ENCODE results near the gene SLC25A25. TPM values are rescaled to one million over a fixed set of nuclear protein-coding genes. Genes with fewer than 3 reads are reported as not detected.
A peak's percentile ranks its signal among the peaks of the same experiment; 100 is the strongest.

Gene SLC25A25
- total RNA-seq, 1 donor from 2014 or later: 33.0 TPM

DNA sequence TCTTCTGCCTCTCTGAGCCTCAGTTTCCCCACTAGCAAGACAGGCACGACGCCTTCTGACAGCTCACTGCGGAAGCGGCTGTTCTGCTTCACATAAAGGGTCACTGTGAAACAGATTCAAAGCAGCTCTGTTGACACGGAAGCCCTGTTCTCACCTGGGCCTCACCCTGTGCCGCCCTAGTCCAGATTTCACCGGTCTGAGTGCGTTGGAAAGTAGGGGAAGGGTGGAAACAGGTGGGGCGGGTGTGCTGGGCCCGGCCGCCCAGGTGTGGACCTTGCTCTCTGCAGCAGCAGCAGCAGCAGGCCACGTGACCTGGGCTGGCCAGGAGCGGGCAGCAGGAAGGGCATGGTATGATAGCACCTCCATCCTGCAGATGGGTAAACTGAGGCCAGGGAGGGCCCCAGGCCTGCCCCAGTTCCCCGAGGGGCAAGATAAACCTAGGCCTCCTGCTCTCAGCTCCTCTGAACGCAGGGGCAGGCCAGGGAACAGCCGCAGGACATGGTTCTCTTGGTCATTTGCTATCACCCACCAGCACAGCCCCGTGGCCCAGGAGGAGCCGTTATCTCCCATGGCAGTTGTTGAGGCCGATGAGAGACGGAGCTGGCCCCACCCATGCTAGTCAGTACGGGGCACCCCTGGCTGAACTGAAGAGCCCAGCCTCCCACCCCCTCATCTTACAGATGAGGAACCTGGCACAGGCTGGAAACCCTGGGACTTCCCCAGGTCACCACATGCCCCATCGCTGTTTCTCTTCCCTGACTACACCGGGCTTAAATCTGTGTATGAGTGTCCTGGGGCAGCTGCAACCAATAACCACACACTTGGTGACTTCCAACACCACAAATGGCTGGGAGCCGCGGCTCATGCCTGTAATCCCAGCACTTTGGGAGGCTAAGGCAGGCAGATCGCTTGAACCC lies 47.4 kb downstream of the SLC25A25 start:
- Mint-ChIP-seq H3K9me3 (ENCODE audit: unreplicated experiment) (peaks cover 3% of the 10 kb centered on the region), H3K27me3 (ENCODE audit: unreplicated experiment) (peaks cover 3% of the 10 kb centered on the region), H3K36me3 (ENCODE audit: unreplicated experiment) (no peaks in the 10 kb centered on the region), H3K4me3 (ENCODE audit: unreplicated experiment) (no peak overlapping the region), H3K4me1 (ENCODE audit: low read depth, unreplicated experiment) (peaks cover 7% of the 10 kb centered on the region), H3K27ac (ENCODE audit: unreplicated experiment) (no peak overlapping the region)
- TF ChIP-seq, protein P1, sequence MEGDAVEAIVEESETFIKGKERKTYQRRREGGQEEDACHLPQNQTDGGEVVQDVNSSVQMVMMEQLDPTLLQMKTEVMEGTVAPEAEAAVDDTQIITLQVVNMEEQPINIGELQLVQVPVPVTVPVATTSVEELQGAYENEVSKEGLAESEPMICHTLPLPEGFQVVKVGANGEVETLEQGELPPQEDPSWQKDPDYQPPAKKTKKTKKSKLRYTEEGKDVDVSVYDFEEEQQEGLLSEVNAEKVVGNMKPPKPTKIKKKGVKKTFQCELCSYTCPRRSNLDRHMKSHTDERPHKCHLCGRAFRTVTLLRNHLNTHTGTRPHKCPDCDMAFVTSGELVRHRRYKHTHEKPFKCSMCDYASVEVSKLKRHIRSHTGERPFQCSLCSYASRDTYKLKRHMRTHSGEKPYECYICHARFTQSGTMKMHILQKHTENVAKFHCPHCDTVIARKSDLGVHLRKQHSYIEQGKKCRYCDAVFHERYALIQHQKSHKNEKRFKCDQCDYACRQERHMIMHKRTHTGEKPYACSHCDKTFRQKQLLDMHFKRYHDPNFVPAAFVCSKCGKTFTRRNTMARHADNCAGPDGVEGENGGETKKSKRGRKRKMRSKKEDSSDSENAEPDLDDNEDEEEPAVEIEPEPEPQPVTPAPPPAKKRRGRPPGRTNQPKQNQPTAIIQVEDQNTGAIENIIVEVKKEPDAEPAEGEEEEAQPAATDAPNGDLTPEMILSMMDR (IDR thresholded peaks at IDR 0.05; ENCODE audit: partially characterized antibody, unreplicated experiment): no peak
- DNase-seq: peak; percentile 9

DNA sequence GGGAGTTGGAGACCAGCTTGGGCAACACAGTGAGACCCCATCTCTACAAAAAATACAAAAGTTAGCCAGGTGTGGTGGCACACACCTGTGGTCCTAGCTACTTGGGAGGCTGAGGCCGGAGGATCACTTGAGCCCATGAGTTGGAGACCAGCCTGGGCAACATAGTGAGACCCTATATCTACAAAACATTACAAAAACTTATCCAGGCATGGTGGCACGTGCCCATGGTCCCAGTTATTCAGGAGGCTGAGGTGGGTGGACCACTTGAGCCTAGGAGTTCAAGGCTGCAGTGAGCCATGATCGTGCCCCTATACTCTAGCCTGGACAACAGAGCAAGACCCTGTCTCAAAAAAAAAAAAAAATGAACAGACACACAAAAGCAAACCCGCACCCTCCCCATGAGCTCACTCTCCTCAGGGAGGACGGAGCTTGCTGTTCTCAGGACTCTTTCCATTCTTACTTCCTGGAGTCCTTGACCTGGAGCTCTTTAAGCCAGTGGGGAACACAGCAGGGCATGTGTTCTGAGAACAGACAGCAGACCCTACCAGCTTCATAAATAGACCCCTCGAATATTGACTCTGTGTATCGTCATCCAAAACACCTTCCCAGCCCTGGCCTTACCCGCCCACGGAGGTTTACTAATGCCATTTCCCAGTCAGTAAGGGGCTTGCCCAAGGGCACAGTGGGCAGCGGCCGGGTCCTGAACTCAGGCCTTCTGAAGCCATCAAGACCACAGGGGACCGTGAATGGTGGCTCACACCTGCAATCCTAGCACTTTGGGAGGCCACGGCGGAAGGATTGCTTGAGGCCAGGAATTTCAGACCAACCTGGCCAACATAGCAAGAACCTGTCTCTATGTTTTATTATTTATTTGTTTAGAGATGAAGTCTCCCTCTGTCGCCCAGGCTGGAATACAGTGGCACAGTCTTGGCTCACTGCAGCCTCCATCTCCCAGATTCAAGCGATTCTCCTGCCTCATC lies 48.4 kb downstream of the SLC25A25 start:
- peaks cover 3% of the 10 kb centered on the region for H3K9me3 Mint-ChIP-seq (ENCODE audit: unreplicated experiment)

DNA sequence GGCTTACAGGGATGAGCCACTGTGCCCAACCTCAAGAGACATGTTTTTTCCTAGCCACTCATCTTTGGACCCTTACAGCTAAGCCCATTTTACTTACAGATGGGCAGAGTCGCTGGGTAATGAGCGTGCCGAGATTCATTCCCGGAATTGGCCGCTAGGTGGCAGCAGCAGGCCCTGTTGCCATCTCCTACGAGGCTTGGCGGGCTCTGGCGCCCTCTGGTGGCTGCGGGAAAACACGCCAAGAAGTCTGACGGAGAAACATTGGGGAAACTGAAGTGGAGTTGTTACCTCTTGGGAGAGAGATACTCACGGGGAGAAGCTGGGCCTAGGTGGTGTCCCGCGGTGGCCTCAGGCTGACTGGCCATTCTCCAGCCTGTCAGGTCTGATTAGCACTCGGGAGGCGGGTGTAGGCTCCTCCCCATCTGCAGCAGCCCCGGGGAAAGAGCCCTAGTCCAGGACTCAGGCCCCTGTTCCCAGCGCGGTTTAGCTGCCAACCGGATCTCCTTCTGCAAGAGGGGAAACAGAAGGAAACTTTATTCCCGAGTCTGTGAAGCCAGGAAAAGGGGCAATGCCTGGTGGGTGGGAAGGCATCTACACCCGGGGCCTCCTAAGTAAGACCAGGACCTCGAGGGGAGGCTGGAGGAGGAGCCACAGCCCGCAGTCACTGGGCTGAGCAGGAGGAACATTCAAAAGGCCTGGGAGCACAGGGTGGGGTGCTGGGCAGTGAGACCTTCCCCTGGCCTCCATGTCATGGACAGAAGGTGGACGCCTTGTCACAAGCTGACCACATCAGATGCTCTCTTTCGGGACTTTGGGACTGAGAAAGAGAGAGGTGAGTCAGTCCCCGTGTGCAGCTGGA lies 49.8 kb downstream of the SLC25A25 start:
- peak; percentile 98 for DNase-seq
- Mint-ChIP-seq H3K36me3 (ENCODE audit: unreplicated experiment) (no peaks in the 10 kb centered on the region), H3K9me3 (ENCODE audit: unreplicated experiment) (peaks cover 5% of the 10 kb centered on the region), H3K4me1 (ENCODE audit: low read depth, unreplicated experiment) (peaks cover 7% of the 10 kb centered on the region), H3K27me3 (ENCODE audit: unreplicated experiment) (peaks cover 3% of the 10 kb centered on the region), H3K27ac (ENCODE audit: unreplicated experiment) (peak overlapping the region; percentile 64), H3K4me3 (ENCODE audit: unreplicated experiment) (no peak overlapping the region)
- TF ChIP-seq, protein P1 (IDR thresholded peaks at IDR 0.05; ENCODE audit: partially characterized antibody, unreplicated experiment): peak; percentile 100

More for the DNA sequence above, 48.4 kb downstream of the SLC25A25 start:
- H3K27ac Mint-ChIP-seq (ENCODE audit: unreplicated experiment): no peak overlapping the region
- H3K36me3 Mint-ChIP-seq (ENCODE audit: unreplicated experiment): no peaks in the 10 kb centered on the region
- no peak for DNase-seq
- peaks cover 3% of the 10 kb centered on the region for H3K27me3 Mint-ChIP-seq (ENCODE audit: unreplicated experiment)
- TF ChIP-seq, protein P1 (IDR thresholded peaks at IDR 0.05; ENCODE audit: partially characterized antibody, unreplicated experiment): no peak
- H3K4me1 Mint-ChIP-seq (ENCODE audit: low read depth, unreplicated experiment): peaks cover 7% of the 10 kb centered on the region
- H3K4me3 Mint-ChIP-seq (ENCODE audit: unreplicated experiment): no peak overlapping the region

DNA sequence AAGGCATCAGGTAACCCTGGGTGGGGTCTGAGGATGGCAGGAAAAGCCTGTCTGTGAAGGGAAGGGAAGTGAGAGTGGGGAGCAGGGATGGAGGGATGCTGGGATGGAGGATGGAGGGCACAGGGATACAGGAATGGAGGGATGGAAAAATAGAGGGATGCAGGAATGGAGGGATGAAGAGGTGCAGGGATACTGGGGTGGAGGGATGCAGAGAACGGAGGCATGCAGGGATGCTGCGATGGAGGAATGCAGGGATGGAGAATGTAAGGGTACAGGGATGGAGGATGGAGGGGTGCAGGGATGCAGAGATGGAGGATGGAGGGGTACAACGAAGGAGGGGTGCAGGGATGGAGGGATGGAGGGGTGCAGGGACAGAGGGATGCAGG lies 50.4 kb downstream of the SLC25A25 start:
- DNase-seq: peak; percentile 3
- Mint-ChIP-seq H3K36me3 (ENCODE audit: unreplicated experiment) (no peaks in the 10 kb centered on the region), H3K9me3 (ENCODE audit: unreplicated experiment) (peaks cover 5% of the 10 kb centered on the region), H3K4me3 (ENCODE audit: unreplicated experiment) (no peak overlapping the region), H3K4me1 (ENCODE audit: low read depth, unreplicated experiment) (peaks cover 7% of the 10 kb centered on the region), H3K27me3 (ENCODE audit: unreplicated experiment) (peaks cover 3% of the 10 kb centered on the region), H3K27ac (ENCODE audit: unreplicated experiment) (peak overlapping the region; percentile 64)
- TF ChIP-seq, protein P1 (IDR thresholded peaks at IDR 0.05; ENCODE audit: partially characterized antibody, unreplicated experiment): no peak

Measured in glutamatergic neuron (in vitro differentiated cells).